Body of pancreas (tissue), 4 donors: ENCODE results near the gene PDYN. TPM values are rescaled to one million over a fixed set of nuclear protein-coding genes. Genes with fewer than 3 reads are reported as not detected.

Experiments used
- ATAC-seq: fragments of 150-250 bp; one replicate; pipeline ENCODE4 v1.9.1; 2016
- DNase-seq, 4 donors: peaks; one replicate each; pipeline ENCODE4 v3.0.0-alpha.2; 2019
- H3K27ac ChIP-seq, 4 donors: fragments of 200-600 bp; sonication (generic); 1 replicate in 3 of 4; 2 replicates in 1 of 4; pipeline versions ENCODE4 v1.5.1 to v1.6.1; 2016 to 2019; ENCODE audit warnings: mild to moderate bottlenecking in 1 of 4, mixed read lengths in 1 of 4, moderate library complexity in 1 of 4
- H3K27me3 ChIP-seq, 2 donors: fragments of 200-600 bp; sonication (generic); one replicate each; pipeline ENCODE4 v1.6.0; 2016; ENCODE audit warnings: mild to moderate bottlenecking in 1 of 2
- H3K36me3 ChIP-seq, 2 donors: fragments of 200-600 bp; sonication (generic); replicated peaks in 1 of 2; 2 replicates each; pipeline ENCODE4 v1.5.1; 2016; ENCODE audit warnings: low read depth in 2 of 2; ENCODE audit not compliant: insufficient read depth in 1 of 2
- H3K4me1 ChIP-seq: fragments of 200-600 bp; sonication (generic); one replicate; pipeline ENCODE4 v1.6.0; 2016
- H3K4me3 ChIP-seq, 2 donors: fragments of 200-600 bp; sonication (generic); 1 replicate in 1 of 2; 2 replicates in 1 of 2; pipeline ENCODE4 v1.5.1; 2016 to 2019
- H3K9me3 ChIP-seq, 3 donors: fragments of 200-600 bp; sonication (generic); 1 replicate in 2 of 3; 2 replicates in 1 of 3; pipeline ENCODE4 v1.5.1; 2016
- CTCF ChIP-seq, 7 experiments: fragments of 450-650 bp in 4 of 7; fragments of 200-600 bp in 3 of 7; sonication (generic) in 3 of 7; IDR thresholded peaks; one replicate each; pipeline ENCODE4 v1.5.1; 2016 to 2019; ENCODE audit warnings: antibody characterized with exemption in 7 of 7
- POLR2A ChIP-seq, 3 donors: fragments of 450-650 bp; IDR thresholded peaks; one replicate each; pipeline ENCODE4 v1.6.1; 2016; ENCODE audit warnings: antibody characterized with exemption in 3 of 3, mild to moderate bottlenecking in 2 of 3
- WGBS, 2 donors: methylation state at CpG; one replicate each; pipeline ENCODE4 v1.1.5; 2017; 5-methylcytosine and 5-hydroxymethylcytosine counted together
- intact Hi-C: fragments of 100-400 bp; cut with DNase I; formaldehyde crosslinking; loops from one replicate; pipeline ENCODE4 v1.15.1; 2023
- total RNA-seq, 2 donors: library from RNA; depleted of rRNA; stranded (reverse); fragments of >200 nt; gene quantifications; one replicate each; pipeline ENCODE4 v1.1.0, GENCODE V29; 2016

PDYN gene
- total RNA-seq, 2 donors from 2014 or later: not detected

GRCh38 chr20:1979106-1979778 lies 14.6 kb downstream of the PDYN start:
- Histone ChIP-seq H3K27me3 (no peaks in the 10 kb centered on the region), H3K4me3 (no peak overlapping the region), H3K27ac (no peak overlapping the region), H3K4me1 (no peaks in the 10 kb centered on the region), H3K36me3 (no peaks in the 10 kb centered on the region), H3K9me3 (no peaks in the 10 kb centered on the region)
- TF ChIP-seq CTCF (IDR thresholded peaks at IDR 0.05) (no peak), POLR2A (IDR thresholded peaks at IDR 0.05) (no peak)
- WGBS, 2 donors: 38 to 48% methylated on average over 3 of the region's 3 CpGs
- ATAC-seq (no peak), DNase-seq (no peak)
- intact Hi-C loops: no loop called here

DNA sequence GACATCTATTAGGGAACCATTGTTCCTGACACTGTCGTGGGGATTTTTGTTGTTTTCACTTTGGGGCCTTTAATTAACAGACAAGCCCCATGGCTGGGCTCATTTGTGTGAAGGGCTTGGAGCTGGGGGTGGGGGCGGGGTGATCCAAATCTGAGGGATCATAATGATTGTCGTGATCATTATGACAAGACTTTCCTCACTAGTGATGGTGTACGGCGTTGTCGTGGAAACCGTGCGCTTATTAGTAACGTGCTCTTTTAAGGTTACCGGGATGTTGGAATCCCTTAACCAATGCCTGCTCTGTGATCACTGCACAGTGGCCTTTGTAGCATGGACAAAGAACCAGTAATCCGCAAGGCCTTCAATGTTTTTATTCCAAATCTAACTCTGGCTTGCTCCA lies 18.6 kb downstream of the PDYN start:
- Histone ChIP-seq H3K36me3 (no peaks in the 10 kb centered on the region), H3K27me3 (no peaks in the 10 kb centered on the region), H3K4me3 (no peak overlapping the region), H3K27ac (no peak overlapping the region), H3K4me1 (no peaks in the 10 kb centered on the region), H3K9me3 (no peaks in the 10 kb centered on the region)
- ATAC-seq: no peak
- DNase-seq: no peak
- 77% methylated on average over 11 of the region's 11 CpGs for WGBS, 2 donors
- TF ChIP-seq CTCF (IDR thresholded peaks at IDR 0.05) (no peak), POLR2A (IDR thresholded peaks at IDR 0.05) (no peak)
- intact Hi-C loops: no loop called here

- no peaks in the 10 kb centered on the region for H3K27me3 ChIP-seq
- H3K36me3 ChIP-seq: no peaks in the 10 kb centered on the region
- no peak for ATAC-seq
- intact Hi-C loops: no loop called here
- no peak overlapping the region for H3K27ac ChIP-seq
- no peak for TF ChIP-seq CTCF (IDR thresholded peaks at IDR 0.05)
- TF ChIP-seq POLR2A (IDR thresholded peaks at IDR 0.05): no peak
- no peak for DNase-seq
- WGBS, 2 donors: 55 to 56% methylated on average over 15 of the region's 15 CpGs
- H3K9me3 ChIP-seq: no peaks in the 10 kb centered on the region
- no peaks in the 10 kb centered on the region for H3K4me1 ChIP-seq
- H3K4me3 ChIP-seq: no peak overlapping the region
Measured at GRCh38 chr20:1973601-1974440, 20.0 kb downstream of the PDYN start.

GRCh38 chr20:1971893-1972586 lies 21.8 kb downstream of the PDYN start:
- DNase-seq: no peak
- WGBS, 2 donors: 57 to 58% methylated on average over 5 of the region's 5 CpGs
- intact Hi-C loops: no loop called here
- H3K4me1 ChIP-seq: no peaks in the 10 kb centered on the region
- no peaks in the 10 kb centered on the region for H3K27me3 ChIP-seq
- TF ChIP-seq POLR2A (IDR thresholded peaks at IDR 0.05) (no peak), CTCF (IDR thresholded peaks at IDR 0.05) (no peak)
- H3K9me3 ChIP-seq: no peaks in the 10 kb centered on the region
- ATAC-seq: no peak
- no peaks in the 10 kb centered on the region for H3K36me3 ChIP-seq
- no peak overlapping the region for H3K4me3 ChIP-seq
- H3K27ac ChIP-seq: no peak overlapping the region
